ENCODE results near the gene HS6ST1. TPM values are rescaled to one million over a fixed set of nuclear protein-coding genes. Genes with fewer than 3 reads are reported as not detected.

HS6ST1 gene
- total and polyA plus RNA-seq, 12 donors = 20.5 to 262 (median 97.1) TPM

DNA sequence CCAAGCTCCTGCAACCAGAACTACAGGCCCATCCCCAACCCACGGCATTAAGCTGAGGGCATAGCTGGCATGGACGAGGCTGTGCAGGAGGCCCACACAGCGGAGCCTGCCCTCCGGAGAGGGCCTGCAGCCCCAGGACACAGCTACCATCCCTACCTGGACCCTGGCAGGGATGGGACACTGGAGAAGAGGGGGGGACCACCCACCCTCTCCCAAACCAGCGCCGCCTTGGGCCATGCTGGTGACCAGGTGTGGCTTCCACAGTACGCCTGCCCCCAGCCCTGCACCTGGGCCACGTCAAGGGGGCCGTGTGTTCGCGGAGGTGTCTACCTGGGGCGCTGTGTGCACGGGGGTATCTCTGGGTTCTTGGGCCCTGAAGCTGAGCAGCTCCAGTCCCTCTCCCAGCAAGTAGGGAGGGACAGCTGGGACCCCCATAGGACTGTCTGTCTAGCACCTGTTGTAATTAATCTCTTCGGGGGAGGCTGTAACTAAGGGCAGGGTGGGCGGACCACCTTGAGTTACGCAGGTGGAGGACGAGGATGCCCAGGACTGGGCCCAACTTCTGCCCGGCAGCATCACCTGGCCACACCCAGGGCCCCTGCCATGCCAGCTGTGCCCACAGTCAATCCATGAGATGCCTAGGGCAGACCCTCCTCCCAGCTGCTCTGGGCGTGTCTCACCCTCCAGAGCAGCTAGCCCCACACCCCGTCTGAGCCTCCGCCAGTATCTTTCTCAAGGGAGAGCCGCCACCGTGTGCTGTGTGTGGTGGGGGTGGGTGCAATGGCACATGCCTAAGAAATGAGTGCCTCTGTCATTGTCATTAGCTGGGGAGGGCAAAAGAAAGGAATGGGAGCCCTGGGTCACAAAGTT lies 18.3 kb downstream of the HS6ST1 start:
- WGBS, 4 donors = 88 to 91% (median 89%) methylated on average over 9 to 23 of the region's 23 CpGs
- H3K27ac ChIP-seq = peak overlapping the region in 4 of 5 donors; percentile 61 to 94 (median 86)
- DNase-seq = no peak
- no peaks in the 10 kb centered on the region for H3K27me3 ChIP-seq
- no peaks in the 10 kb centered on the region for H3K9me3 ChIP-seq (replicated peaks in 1 of 3)
- TF ChIP-seq POLR2A (IDR thresholded peaks at IDR 0.05) (no peak), CTCF (IDR thresholded peaks at IDR 0.05) (no peak)
- H3K4me1 ChIP-seq (replicated peaks in 1 of 2) = peaks cover 60 to 63% of the 10 kb centered on the region in 2 donors
- no peaks in the 10 kb centered on the region for H3K36me3 ChIP-seq (replicated peaks in 1 of 2)
- H3K4me3 ChIP-seq = no peak overlapping the region
- intact Hi-C loops (cut with DNase I) = loop anchor here in 1 of 2 donors (5.0 kb wide), 1 partner anchor 113 kb away; no protein-coding TSS in a partner anchor

DNA sequence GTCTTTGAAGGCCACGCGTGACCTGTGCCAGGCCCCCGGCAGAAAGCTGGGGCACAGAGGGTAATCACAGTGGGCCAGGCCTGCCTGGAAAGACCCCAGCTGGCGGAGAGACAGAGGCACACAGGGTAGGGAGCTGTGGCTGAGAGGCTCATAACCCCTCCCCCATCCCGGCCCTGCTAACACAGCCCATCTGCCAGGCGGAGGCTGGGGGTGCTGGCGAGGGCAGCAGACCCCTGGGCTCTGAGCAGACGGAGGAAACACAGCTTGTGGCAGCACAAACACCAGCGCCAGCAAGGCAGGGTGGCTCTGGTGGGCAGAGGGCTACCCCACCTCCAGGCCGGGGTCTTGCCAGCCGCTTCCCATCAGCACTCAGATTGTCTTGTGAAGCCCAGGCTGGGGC lies 19.0 kb downstream of the HS6ST1 start:
- intact Hi-C loops (cut with DNase I) = loop anchor here in 1 of 2 donors (5.0 kb wide), 1 partner anchor 112 kb away; no protein-coding TSS in a partner anchor
- H3K27ac ChIP-seq = peak overlapping the region in 2 of 5 donors; percentile 12 to 94
- H3K4me3 ChIP-seq = no peak overlapping the region
- no peaks in the 10 kb centered on the region for H3K27me3 ChIP-seq
- TF ChIP-seq CTCF (IDR thresholded peaks at IDR 0.05) (no peak), POLR2A (IDR thresholded peaks at IDR 0.05) (no peak)
- WGBS, 4 donors = 83 to 90% (median 85%) methylated on average over 6 to 11 of the region's 11 CpGs
- H3K36me3 ChIP-seq (replicated peaks in 1 of 2) = no peaks in the 10 kb centered on the region
- DNase-seq = peak in 1 of 7 donors; percentile 30
- H3K4me1 ChIP-seq (replicated peaks in 1 of 2) = peaks cover 52 to 62% of the 10 kb centered on the region in 2 donors
- H3K9me3 ChIP-seq (replicated peaks in 1 of 3) = no peaks in the 10 kb centered on the region

- 49 to 71% (median 68%) methylated on average over 11 to 16 of the region's 16 CpGs for WGBS, 4 donors
- Histone ChIP-seq H3K4me3 (no peak overlapping the region), H3K9me3 (replicated peaks in 1 of 3) (no peaks in the 10 kb centered on the region), H3K27ac (peak overlapping the region in 3 of 5 donors; percentile 12 to 94 (median 42)), H3K36me3 (replicated peaks in 1 of 2) (no peaks in the 10 kb centered on the region), H3K27me3 (no peaks in the 10 kb centered on the region), H3K4me1 (replicated peaks in 1 of 2) (peaks cover 47 to 59% of the 10 kb centered on the region in 2 donors)
- no peak for TF ChIP-seq CTCF (IDR thresholded peaks at IDR 0.05)
- TF ChIP-seq POLR2A (IDR thresholded peaks at IDR 0.05) = no peak
- intact Hi-C loops (cut with DNase I) = no loop called here
- DNase-seq = peak in 1 of 7 donors; percentile 29
Measured at GRCh38 chr2:128298846-128299507, 19.7 kb downstream of the HS6ST1 start.

- Histone ChIP-seq H3K9me3 (replicated peaks in 1 of 3) (no peaks in the 10 kb centered on the region), H3K27ac (peak overlapping the region in 1 of 5 donors; percentile 94), H3K4me1 (replicated peaks in 1 of 2) (peaks cover 43 to 59% of the 10 kb centered on the region in 2 donors), H3K4me3 (no peak overlapping the region), H3K36me3 (replicated peaks in 1 of 2) (no peaks in the 10 kb centered on the region), H3K27me3 (no peaks in the 10 kb centered on the region)
- peak in 1 of 7 donors; percentile 2 for DNase-seq
- TF ChIP-seq POLR2A (IDR thresholded peaks at IDR 0.05) (no peak), CTCF (IDR thresholded peaks at IDR 0.05) (no peak)
- intact Hi-C loops (cut with DNase I) = no loop called here
- 91 to 95% (median 93%) methylated on average over 7 of the region's 7 CpGs for WGBS, 4 donors
Measured at GRCh38 chr2:128298286-128298685, 20.4 kb downstream of the HS6ST1 start.

All from adrenal gland (tissue), 12 donors.